Progenitor cell of endocrine pancreas (in vitro differentiated cells): ENCODE results near the gene RASSF8. TPM values are rescaled to one million over a fixed set of nuclear protein-coding genes. Genes with fewer than 3 reads are reported as not detected.
A peak's percentile ranks its signal among the peaks of the same experiment; 100 is the strongest.

Experiments used
- DNase-seq: peaks from one replicate; pipeline ENCODE4 v3.0.0; 2021; ENCODE audit warnings: low spot score; ENCODE audit not compliant: unreplicated experiment
- H3K27ac Mint-ChIP-seq: 2 replicates; pipeline ENCODE4 v1.8.0; 2021; ENCODE audit warnings: mild to moderate bottlenecking, moderate library complexity, mixed read lengths
- H3K27me3 Mint-ChIP-seq: 2 replicates; pipeline ENCODE4 v1.8.0; 2021; ENCODE audit warnings: mixed read lengths
- H3K36me3 Mint-ChIP-seq: 2 replicates; pipeline ENCODE4 v1.8.0; 2022; ENCODE audit warnings: mixed read lengths; ENCODE audit not compliant: insufficient read depth
- H3K4me1 Mint-ChIP-seq: 2 replicates; pipeline ENCODE4 v1.8.0; 2021; ENCODE audit warnings: low read depth, mixed read lengths
- H3K4me3 Mint-ChIP-seq: 2 replicates; pipeline ENCODE4 v1.8.0; 2021; ENCODE audit warnings: low read depth, mild to moderate bottlenecking, moderate library complexity, mixed read lengths
- H3K9me3 Mint-ChIP-seq: 2 replicates; pipeline ENCODE4 v1.8.0; 2021; ENCODE audit warnings: low read depth, mixed read lengths
- CTCF ChIP-seq: fragments of 200-600 bp; sonication (generic); IDR thresholded peaks from one replicate; pipeline ENCODE4 v1.5.0; 2021; ENCODE audit warnings: antibody characterized with exemption, mild to moderate bottlenecking; ENCODE audit not compliant: unreplicated experiment
- total RNA-seq: library from RNA; stranded (reverse); gene quantifications from 2 replicates; pipeline ENCODE4 v1.2.1, GENCODE V29; 2021

The RASSF8 gene
- total RNA-seq, 1 donor from 2014 or later, result 38.8 TPM

DNA sequence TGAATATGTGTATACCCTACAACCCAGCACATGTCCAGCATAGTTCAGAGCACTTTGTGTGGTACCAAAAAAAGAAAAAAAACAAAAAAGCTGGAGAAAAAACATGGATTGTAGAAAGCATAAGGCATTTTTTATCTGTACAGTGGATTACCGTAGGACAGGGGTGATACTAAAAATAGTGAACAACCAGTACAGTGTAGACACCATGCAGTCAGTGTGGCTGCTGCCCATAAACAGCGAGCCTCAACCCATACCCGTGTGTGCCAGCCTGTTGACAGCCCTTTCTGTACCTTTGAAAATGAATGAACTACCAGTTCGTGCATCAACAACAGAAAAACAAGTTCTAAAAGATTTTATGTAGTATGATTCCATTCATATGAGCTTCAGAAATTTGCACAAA is 25.1 kb downstream of the RASSF8 start:
- no peak for DNase-seq
- Mint-ChIP-seq H3K27me3 (no peaks in the 10 kb centered on the region), H3K4me3 (no peak overlapping the region), H3K27ac (no peak overlapping the region), H3K9me3 (no peaks in the 10 kb centered on the region), H3K4me1 (peaks cover 17% of the 10 kb centered on the region), H3K36me3 (no peaks in the 10 kb centered on the region)
- TF ChIP-seq CTCF, result no peak

GRCh38 chr12:25984759-25985158 is 26.3 kb downstream of the RASSF8 start:
- no peak for TF ChIP-seq CTCF
- Mint-ChIP-seq H3K4me1 (peaks cover 17% of the 10 kb centered on the region), H3K27me3 (no peaks in the 10 kb centered on the region), H3K9me3 (no peaks in the 10 kb centered on the region), H3K4me3 (no peak overlapping the region), H3K36me3 (no peaks in the 10 kb centered on the region), H3K27ac (no peak overlapping the region)
- no peak for DNase-seq

- Mint-ChIP-seq H3K9me3 (no peaks in the 10 kb centered on the region), H3K4me1 (peaks cover 17% of the 10 kb centered on the region), H3K36me3 (no peaks in the 10 kb centered on the region), H3K4me3 (no peak overlapping the region), H3K27me3 (no peaks in the 10 kb centered on the region), H3K27ac (no peak overlapping the region)
- TF ChIP-seq CTCF, result no peak
- DNase-seq, result no peak
Observed at GRCh38 chr12:25985316-25986175, 27.1 kb downstream of the RASSF8 start.

DNA sequence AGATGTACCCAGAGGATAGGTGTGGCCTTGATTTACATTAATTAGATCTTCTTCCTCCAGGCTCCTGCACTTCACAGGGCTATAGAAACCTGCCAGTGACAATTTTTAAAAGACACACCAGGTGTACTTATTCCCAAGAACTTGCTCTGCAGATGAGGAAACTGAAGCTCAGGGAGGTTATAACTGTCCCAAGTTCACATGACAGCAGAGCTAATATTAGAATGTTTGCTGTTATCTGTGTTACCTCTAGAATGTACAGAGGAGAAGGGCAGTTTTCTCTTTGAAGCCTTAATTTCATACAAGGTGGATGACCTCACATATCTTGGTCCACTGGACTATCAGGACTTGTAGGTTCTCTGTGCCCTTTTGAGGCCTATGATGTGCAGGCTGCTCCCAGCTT is 27.7 kb downstream of the RASSF8 start:
- no peaks in the 10 kb centered on the region for H3K36me3 Mint-ChIP-seq
- DNase-seq, result no peak
- H3K27me3 Mint-ChIP-seq, result no peaks in the 10 kb centered on the region
- peaks cover 23% of the 10 kb centered on the region for H3K4me1 Mint-ChIP-seq
- TF ChIP-seq CTCF, result no peak
- H3K27ac Mint-ChIP-seq, result peak overlapping the region; percentile 8
- H3K4me3 Mint-ChIP-seq, result no peak overlapping the region
- no peaks in the 10 kb centered on the region for H3K9me3 Mint-ChIP-seq

DNA sequence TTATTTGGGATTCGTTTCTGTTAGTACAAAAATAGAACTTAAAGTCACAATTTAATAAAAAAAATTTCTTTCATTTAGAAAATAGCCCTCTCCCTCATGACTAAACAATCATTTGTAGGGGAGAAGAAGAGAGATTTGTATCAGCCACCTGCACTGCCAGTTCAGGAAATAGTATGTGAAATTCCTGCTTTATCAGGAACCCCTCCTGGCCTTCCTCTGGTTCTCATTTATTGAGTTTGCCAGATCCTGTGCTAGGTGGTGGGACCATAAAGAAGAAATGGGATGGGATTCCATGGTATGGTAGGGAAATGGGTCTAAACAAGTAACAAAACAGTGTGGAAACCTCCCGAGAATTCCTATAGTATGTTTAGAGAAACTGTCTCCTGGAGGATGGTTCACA is 30.0 kb downstream of the RASSF8 start:
- Mint-ChIP-seq H3K36me3 (no peaks in the 10 kb centered on the region), H3K4me1 (peaks cover 33% of the 10 kb centered on the region), H3K27me3 (no peaks in the 10 kb centered on the region), H3K27ac (no peak overlapping the region), H3K9me3 (no peaks in the 10 kb centered on the region), H3K4me3 (no peak overlapping the region)
- DNase-seq, result no peak
- no peak for TF ChIP-seq CTCF
